ENCODE data around the gene NRL.

Gene NRL

DNA sequence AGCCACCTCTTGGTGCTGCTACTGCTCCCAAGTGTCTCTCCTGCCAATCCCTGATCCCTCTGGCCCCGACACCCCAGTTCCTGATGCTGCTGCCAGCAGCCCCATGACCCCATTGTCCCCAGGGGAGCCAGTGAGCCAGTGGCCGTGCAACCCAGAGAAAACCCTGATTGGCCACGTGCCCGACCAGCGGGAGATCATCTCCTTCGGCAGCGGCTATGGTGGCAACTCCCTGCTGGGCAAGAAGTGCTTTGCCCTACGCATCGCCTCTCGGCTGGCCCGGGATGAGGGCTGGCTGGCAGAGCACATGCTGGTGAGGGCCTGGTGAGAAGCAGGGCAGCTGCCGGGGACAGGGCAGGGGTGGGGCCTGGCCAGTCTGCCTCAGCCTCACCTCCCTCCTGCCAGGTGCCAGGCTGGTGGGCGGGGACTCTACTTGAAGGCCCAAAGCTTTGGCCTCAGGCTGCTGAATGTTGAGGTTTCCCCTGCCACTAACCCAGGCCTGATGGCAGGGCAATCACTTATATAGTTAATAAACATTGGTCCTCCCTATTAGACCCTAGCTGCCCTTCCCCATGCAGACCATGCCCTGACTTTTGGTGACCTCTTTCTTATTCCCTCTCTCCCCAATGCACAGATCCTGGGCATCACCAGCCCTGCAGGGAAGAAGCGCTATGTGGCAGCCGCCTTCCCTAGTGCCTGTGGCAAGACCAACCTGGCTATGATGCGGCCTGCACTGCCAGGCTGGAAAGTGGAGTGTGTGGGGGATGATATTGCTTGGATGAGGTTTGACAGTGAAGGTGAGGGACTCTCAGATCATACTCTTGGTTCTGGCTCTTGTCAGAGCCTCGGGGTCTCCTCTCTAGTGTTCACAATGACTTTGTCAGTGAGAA, 15.6 kb downstream of the NRL start:
- DNase-seq (ENCODE audit: low read depth) = no peak

DNA sequence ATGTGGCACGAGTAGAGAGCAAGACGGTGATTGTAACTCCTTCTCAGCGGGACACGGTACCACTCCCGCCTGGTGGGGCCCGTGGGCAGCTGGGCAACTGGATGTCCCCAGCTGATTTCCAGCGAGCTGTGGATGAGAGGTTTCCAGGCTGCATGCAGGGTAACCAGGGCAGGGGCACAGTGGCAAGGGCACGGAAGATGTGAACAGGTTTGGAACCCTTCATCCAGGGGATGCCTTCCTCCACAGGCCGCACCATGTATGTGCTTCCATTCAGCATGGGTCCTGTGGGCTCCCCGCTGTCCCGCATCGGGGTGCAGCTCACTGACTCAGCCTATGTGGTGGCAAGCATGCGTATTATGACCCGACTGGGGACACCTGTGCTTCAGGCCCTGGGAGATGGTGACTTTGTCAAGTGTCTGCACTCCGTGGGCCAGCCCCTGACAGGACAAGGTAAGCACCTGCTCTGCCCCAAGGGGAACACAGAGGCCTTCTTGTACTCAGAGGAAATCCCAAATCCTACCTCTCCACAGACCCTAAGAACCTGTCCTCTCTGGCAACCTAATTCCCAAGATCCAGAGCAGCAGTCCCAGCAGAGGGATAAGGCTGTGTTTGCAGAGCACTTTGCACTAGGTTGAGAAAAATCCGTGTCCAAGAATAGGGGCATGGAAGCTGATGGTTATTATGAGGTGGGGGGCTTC, 16.4 kb downstream of the NRL start:
- no peak for DNase-seq (ENCODE audit: low read depth)

DNA sequence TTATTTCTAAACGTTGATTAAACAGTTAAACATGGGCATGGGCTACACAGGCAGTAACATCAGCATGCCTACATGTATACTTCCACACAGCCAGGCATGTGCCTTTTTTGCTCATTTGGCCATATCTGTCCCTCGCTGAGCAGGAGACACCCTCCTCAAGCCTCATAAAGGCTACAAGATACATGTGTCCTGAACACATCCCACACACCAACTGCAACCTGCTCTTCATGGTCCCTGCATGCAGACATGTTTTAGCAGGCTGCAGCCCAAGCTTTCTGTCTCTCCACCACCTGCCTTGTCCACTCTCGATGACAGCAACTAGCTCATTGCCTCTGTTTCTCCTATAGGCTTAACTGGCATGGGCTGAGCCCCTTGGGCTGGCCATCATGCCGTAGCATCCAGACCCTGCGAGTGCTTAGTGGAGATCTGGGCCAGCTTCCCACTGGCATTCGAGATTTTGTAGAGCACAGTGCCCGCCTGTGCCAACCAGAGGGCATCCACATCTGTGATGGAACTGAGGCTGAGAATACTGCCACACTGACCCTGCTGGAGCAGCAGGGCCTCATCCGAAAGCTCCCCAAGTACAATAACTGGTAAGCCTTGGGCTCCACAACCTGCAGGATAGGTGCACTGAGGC, 18.1 kb downstream of the NRL start:
- no peak for DNase-seq (ENCODE audit: low read depth)

DNA sequence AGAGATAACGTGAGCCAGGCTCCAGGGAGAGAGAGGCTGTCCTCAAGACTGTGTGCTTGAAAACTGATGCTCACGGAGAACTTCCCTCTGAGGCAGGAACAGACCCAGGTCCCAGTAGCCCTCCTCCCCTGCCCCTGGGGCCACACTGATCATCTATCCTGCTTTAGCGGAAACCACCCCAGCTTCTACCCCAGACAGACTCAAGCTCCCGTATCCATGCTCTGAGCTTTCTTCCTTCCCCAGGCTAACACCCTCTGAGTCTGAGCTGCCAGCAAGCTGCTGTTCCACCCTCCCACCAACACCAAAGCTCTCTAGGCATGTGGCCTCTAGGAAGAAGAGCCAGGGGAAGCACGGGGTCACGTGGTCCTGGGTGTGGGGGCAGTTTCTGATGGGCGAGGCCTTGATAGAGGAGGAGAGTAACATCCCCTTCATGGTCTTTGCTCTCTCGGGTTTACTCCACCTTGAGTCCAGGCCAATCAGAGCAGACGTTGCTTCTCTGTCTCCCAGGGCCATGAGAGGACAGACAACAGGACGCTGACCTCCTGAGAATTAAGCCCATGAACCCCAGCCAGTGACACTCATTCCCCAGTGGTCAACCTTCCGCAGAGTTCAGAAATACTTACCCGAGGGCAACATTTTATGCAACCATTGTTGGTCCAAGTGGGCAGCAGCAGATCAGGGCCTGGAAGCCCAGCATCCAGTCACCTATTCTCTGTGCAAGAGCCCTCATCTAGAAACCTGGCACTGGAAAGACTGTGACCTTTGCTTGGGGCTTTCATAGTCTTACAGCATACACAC, 19.3 kb downstream of the NRL start:
- DNase-seq (ENCODE audit: low read depth) = no peak

DNA sequence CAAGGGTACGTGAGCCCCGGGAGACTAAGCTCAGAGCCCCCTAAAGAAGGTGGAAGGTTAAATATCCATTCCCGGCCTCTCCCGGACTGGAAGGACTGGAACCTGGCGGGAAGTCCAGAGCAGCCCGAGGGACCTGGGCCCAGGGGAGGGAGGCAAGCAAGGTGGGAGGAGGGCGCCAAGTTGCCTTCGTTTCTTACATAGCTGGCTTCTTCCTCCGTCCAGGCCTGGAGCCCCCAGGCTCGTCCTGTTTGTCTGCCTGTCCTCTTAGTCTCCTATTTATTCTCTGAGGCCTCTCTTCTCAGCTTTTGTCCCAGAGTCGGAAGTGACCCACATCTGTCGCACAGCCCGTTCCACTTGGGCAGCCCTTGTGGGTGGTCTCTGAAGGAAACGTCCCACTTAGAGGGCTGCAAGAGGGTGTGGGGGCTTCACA, 19.9 kb downstream of the NRL start:
- no peak for DNase-seq (ENCODE audit: low read depth)

DNA sequence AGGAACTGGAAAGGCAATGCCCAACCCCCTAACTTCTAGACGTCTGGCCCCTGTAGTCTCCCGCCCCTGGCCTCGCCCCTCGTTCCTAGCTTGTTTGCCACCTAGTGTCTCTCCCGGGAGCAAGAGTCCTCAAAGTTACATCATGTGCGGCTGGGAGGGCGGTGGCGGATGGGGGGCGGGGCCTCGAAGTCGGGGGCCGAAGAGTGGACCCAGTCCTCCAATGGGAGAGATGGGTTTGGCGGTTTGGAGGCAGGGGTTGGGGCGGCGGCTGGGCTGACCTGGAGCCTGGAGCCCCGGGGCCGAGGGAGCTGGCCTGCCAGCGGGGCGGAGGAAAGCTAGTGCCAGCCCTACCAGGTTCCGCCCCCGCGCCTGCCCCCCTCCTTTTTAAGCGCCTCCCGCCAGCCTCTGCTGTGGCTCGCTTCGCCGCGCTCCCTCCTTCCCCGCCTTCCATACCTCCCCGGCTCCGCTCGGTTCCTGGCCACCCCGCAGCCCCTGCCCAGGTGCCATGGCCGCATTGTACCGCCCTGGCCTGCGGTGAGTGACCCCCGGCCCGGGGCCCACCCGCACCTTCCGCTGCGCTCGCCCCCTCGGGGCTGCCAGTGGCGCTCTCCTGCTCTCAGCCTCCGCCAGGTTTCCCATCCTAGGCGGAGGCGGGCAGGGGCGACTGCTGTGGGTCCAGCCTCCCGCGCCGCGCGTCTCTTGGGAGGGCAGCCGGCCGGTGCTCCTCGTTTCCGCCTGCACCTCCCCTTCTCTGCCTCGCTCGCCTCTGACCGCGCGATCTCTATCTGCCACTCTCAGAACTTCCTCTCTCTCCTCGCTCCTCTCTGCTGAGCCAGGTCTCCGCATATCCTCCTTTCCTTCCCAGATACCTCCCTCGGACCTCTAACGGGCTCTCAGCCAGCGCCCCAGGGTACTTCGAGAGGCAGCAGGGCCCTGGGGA, 20.6 kb downstream of the NRL start, which contains the start of gene PCK2:
PCK2 (plus strand) TSS at position 411 of the 940 bp plus-strand sequence; CDS start at position 506, 95 bp downstream.
- peak; percentile 47 for DNase-seq (ENCODE audit: low read depth)

DNA sequence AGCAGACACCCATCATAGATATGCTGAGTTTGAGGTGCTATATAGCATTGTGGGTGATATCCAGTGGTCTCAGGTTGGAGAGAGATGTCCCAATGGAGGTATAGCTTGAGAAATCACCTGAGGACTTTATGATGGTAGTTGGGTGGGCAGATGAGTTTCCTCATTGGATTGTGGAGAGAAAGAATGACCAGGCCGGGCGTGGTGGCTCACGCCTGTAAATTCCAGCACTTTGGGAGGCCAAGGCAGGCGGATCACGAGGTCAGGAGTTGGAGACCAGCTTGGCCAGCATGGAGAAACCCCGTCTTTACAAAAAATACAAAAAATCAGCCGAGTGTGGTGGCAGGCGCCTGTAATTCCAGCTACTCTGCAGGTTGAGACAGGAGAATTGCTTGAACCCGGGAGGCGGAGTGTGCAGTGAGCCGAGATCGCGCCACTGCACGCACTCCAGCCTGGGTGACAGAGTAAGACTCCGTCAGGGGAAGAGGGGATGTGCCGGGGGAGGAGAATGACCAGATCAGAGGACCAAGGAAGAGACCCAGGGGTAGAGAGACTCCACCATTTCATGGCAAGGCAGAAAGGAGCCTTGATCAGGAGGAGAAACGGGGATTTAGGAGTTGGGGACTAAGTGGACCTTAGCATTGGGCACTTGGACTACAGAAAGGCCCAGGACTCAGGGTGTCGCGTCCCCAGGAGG, 21.4 kb downstream of the NRL start:
- DNase-seq (ENCODE audit: low read depth) = no peak

DNA sequence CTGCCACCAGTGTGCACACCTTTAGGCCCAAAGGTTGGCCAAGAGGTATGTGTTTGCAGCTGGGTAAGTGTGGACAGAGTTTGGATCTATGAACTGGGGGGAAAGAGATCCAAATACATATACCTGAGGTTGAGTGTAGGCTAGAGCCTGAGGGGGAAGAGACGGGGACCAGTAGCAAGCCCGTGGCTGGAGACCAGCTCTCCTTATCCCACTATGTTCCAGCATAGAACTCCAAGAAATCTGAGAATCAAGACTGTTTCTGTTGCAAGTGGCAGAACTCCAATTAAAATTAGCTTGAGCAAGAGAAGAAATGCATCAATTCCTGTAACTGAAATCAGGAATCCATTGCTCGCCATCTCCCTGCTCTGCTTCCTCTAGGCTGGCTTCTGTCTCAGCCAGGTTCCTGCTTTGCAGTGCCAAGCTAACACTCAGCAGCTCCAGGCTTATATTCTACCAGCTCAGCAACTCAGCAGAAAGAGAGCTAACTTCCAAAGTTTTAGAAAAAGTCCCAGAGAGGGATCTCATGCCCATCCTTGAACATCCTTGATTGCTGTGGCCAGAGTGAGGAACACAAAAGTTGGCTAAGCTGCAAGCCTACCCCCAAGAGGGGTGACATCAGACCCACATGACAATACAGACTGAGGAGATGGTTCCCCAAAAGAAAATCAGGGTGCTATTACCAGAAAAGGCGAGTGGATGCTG, 22.1 kb downstream of the NRL start:
- DNase-seq (ENCODE audit: low read depth) = no peak

DNA sequence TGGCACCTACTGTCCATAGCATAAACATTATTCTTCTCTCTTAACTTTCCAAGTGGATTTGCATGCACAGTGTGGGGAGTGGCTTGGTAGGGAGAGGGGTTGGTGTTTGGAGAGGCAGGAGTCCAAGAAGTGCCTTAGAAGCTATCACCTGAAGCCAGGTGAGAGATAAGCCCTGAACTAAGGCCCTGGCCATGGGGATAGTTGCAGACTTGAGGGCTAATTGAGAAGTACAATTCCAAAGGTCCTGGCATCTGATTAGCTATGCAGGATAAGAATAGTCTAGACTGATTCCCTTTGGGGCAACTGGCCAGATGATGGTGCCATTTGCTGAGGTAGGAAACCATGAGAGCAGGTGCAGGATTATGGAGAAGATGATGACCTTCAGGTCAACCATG, 22.6 kb downstream of the NRL start:
- no peak for DNase-seq (ENCODE audit: low read depth)

DNA sequence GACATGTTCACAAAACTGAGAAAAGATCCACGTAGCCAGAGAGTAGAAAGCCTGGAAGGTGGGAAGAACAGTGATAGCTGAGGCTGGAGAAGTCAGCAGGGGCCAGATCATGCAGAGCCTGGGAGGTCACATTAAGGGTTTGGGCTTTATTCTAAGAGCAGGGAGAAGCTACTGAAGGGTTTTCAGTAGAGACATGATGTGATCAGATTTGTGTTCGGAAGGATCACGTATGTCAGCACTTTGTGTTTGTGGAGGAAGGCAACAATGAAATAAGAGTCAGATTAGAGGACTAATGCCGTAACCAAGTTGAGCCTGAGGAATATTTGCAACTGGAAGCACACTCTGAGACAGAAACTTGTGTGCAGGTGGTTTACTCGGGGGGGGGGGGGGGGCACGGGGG, 24.9 kb downstream of the NRL start:
- no peak for DNase-seq (ENCODE audit: low read depth)

DNA sequence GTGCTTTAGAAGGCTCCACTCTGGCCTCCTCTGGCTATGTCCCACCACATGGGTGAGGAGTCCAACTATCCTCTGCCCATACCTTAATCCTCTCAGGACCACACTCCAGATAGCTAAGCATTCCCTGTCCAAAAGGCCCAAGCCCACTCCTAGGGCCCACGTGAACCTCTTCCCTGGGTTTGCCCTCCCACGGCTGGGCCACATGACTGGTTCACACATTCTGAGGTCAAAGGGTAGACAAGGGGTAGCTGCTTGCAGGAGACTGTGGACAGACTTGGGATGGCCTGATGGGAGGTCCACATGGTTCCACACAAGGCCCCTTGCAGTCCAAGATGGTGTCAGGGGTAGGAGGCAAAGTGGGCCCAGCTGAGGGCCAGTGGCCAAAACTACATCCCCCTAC, 26.7 kb downstream of the NRL start:
- no peak for DNase-seq (ENCODE audit: low read depth)

DNA sequence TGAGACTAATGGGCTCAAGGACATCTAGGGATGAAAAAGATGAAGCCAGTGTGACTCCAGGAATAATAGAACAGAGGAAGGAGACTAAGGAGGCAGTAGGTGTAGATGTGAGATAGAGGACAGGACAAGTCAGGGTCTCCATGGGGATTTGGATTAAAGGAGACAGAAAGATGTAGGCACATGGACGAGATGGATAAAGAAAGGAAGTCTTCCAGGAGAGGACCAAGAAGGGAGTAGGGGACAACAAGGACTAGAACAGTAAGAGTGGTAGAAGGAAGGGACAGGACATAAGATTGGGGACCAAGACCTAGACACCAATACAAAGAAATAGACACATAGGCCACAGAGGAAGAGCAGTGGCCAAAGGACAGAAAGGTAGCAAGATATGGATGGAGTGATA, 27.7 kb downstream of the NRL start:
- DNase-seq (ENCODE audit: low read depth) = no peak

DNA sequence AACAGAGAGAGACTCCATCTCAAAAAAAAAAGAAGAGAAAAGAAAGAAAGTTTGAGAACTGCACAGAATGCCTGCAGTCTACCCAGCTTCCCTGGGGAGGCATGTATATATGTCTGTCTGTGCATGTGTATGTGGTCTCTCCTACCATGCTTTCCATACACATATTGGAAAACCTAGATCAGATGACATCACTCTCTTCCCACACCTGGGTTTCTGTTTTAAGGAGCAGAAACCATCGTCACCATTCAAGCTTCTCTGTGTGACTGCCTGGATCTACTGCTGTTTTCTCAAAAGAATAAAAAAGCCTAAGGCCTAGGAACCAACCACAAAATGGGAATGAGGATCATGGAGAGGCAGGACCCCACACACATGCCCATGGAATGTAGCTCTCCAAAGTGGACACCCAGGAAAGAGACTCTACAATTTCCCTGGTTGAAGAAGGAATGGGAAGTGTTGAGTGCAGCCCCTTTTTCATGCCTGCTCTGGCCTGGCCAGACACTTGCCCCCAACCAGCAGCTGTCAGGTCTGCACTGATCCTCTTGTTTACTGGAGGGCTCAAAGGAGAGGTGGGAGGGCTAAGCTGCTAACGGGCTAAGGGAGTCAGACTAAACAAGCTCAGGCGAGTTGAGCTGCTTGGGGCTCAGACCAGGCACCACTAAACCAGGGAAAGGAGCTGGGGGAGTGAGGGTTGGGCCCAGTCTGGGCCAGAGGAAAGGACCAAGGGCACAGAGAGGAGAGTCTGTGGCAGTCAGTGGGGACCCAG, 28.4 kb downstream of the NRL start:
- DNase-seq (ENCODE audit: low read depth) = no peak

DNA sequence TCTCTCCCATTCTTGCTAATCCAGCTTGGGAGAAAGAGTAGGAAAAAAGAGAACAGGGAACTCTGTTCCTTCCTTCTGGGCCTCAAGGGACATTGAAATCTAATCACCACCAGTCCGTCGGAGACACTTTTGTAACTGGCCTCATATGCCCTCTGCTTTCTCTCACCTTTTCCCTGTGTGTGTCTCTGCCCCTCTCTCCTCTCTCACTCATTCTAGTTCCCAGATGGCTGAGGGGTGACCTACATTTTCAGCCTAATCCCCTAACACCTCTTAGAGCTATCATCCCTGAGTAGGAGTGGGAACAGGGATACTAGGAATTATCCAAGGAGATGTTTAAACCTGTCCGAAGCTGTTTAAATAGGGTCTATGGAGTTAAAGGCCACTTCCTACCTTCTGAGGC, 29.5 kb downstream of the NRL start:
- DNase-seq (ENCODE audit: low read depth) = no peak

DNA sequence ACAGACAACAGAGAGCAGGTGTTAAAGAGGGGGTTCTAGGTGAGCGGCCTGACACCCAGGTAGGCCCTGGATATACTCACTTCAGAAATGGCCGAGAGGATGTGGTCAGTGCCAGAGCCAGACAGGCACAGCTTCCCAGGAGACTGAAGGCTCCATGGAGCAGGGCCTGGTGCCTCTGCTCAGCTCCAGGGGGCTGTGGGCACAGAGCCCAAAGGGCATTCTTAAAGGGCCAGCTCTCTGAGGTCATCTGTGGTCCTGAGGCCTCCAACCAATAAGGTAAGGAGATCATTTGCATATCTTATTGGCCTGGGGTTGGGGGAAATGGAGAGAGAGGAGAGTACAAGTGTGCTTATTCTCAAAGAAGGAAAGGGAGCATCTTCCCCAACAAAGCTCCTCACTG, 30.3 kb downstream of the NRL start:
- DNase-seq (ENCODE audit: low read depth) = no peak

DNA sequence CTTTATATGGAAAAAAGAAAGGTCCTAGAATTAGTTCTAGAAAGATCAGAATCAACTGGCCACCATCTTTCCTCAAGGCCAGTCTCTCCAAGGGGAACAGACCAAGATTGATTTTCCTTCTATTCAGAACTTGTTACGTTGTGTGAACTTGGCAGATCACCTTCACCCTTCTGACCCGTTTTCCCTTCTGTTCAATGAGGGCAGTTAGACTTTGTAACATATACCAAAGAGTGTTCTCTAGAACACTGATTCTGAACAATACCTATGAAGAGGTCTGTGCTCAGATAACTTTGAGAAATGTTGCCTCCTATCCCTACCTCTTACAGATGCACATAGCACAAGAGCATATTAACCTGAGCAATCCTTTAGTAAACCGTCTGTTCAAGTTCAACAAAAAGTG, 31.3 kb downstream of the NRL start:
- no peak for DNase-seq (ENCODE audit: low read depth)

DNA sequence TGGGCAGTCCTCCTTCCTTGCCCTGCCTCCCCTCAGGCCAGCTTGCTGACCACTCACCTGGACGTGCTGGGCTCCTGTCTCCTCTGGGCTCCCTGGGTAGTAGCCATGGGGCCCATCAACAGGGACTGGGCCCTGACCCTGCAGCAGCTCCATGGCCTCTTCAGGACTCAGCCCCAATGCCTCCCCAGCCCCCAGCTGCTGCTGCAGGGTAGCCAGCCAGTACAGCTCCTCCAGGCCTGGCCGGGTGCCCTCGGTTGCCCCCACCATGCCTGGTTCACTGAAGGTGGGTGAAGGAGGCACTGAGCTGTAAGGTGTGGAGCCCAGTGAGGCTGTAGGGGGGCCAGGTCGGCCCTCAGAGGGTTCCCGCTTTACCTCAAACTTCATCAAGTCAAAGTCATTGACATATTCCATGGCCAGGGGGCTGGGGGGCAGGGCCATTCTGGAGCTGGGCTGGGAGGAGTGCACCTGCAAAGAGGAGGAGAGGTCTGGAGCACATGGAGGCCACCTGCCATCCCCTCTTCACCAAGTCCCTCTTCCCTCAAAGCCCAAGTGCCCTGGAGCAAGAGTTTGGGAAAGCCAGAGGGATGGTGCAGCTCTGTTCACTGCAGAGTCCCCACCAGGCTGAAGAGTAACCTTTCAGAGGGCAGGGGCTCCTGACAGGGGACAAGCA, 32.2 kb downstream of the NRL start:
- DNase-seq (ENCODE audit: low read depth) = no peak

DNA sequence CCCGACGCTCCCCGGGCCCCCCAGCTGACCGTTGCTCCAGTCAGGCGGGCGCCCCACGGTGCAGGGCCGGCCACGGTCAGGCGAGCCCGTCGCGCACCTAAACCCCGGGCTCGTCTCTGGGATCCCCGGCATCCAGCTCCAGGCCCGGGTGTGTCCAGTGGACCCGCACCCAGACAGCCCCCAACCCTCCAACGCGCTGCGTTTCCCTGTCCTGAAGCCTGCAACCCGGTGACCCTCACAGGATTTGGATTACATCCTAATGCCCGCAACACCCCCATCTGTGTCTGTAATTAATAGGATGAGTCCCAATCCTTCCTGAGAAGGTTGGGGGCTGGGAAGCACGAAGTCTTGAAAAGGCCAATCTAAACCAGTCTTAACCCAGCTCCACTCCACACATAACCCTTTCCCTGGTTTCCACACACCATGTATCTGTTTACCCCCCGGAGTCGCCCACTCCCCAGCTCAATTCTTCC, 33.0 kb downstream of the NRL start:
- no peak for DNase-seq (ENCODE audit: low read depth)
